GM12873 (cell line): ENCODE measurements around the gene EXTL1.

Source experiments
- TF ChIP-seq, protein P1 (sequence below): IDR thresholded peaks from 2 replicates; pipeline ENCODE4 v1.5.1; 2012; ENCODE audit warnings: low read depth, mild to moderate bottlenecking, moderate library complexity, low read length, control low read depth; ENCODE audit not compliant: insufficient read depth; ENCODE audit errors: missing control alignments

EXTL1 gene

DNA sequence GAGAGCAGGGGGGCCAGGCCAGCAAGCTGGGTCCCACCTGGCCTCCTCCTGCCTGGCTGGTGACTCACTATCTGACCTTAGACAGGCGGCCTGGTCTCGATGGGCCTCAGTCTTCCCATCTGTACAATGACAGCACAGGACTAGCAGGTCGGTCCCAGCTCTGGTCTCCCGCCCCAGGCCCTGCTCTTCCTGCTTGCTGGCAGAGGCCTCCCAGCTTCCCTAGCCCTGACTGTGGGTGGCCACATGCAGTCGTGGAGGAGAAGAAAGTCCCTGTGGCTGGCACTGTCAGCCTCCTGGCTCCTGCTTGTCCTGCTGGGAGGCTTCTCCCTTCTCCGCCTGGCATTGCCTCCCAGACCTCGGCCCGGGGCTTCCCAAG lies 817 bp downstream of the EXTL1 start:
- TF ChIP-seq, protein P1, sequence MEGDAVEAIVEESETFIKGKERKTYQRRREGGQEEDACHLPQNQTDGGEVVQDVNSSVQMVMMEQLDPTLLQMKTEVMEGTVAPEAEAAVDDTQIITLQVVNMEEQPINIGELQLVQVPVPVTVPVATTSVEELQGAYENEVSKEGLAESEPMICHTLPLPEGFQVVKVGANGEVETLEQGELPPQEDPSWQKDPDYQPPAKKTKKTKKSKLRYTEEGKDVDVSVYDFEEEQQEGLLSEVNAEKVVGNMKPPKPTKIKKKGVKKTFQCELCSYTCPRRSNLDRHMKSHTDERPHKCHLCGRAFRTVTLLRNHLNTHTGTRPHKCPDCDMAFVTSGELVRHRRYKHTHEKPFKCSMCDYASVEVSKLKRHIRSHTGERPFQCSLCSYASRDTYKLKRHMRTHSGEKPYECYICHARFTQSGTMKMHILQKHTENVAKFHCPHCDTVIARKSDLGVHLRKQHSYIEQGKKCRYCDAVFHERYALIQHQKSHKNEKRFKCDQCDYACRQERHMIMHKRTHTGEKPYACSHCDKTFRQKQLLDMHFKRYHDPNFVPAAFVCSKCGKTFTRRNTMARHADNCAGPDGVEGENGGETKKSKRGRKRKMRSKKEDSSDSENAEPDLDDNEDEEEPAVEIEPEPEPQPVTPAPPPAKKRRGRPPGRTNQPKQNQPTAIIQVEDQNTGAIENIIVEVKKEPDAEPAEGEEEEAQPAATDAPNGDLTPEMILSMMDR = no peak

DNA sequence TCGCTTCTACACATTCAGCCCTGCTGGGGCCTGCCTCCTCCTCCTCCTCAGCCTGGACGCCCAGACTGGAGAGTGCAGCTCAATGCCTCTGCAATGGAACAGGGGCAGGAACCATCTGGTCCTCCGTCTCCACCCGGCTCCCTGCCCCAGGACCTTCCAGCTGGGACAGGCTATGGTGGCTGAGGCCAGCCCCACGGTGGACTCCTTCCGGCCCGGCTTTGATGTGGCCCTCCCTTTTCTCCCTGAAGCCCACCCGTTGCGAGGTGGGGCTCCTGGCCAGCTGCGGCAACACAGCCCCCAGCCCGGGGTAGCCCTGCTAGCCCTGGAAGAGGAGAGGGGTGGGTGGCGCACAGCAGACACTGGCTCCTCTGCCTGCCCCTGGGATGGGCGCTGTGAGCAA lies 1.4 kb downstream of the EXTL1 start:
- TF ChIP-seq, protein P1 = no peak

DNA sequence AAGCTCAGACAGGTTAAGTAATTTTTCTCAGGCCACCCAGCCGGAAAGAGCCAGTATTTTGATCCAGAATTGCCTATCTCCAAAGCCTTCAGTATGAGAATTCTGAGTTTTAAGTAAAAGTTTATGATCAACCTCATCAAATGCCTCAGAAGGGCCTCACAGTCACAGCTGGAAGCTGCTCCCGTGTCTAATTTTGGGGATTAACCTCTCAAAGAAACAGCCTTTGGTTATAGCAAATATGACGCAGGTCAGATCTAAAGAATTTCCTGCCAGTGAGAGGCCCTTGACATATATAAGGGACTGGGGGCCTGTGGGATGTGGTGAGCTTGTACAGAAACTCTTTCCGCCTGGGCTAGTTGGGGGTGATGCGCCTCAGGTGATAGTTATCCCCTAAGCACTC lies 2.3 kb downstream of the EXTL1 start:
- TF ChIP-seq, protein P1 = no peak

DNA sequence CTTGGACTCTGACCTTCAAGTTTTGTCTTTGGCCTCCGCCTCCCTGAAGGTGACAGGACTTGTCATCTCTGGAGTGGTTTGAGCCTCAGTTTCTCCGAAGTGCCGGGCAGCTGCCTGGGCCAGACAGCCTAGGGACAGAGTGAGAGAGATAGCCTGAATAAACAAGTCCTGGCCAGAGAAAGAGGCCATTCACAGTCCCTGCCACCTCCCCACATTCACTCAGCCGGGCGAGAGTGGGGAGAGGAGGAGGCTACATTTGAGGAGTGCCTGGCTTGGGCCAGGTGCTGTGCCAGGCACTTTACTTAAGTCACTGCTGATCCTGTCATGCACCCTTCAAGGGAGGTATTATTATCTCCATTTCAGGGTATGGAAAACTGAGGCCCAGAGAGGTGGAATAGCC lies 3.5 kb downstream of the EXTL1 start:
- TF ChIP-seq, protein P1 = no peak

DNA sequence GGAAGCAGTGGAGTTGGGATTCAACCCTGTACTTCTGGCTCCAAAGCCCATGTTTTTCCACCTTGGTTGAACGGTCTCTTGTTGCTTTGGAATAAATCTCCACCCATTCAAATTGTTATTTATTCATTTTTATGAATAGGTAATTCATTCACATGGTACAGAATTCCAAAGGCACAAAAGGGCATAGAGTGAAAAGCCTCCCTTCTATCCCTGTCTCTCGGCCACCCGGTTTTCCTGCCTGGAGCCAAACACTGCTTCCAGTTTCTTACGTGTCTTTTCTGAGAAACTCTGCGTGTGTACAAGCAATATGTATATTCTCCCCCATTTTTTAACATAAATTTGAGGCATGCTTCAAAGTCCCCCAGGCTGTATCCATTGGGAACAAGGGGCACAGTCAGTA lies 3.9 kb downstream of the EXTL1 start:
- TF ChIP-seq, protein P1 = no peak

DNA sequence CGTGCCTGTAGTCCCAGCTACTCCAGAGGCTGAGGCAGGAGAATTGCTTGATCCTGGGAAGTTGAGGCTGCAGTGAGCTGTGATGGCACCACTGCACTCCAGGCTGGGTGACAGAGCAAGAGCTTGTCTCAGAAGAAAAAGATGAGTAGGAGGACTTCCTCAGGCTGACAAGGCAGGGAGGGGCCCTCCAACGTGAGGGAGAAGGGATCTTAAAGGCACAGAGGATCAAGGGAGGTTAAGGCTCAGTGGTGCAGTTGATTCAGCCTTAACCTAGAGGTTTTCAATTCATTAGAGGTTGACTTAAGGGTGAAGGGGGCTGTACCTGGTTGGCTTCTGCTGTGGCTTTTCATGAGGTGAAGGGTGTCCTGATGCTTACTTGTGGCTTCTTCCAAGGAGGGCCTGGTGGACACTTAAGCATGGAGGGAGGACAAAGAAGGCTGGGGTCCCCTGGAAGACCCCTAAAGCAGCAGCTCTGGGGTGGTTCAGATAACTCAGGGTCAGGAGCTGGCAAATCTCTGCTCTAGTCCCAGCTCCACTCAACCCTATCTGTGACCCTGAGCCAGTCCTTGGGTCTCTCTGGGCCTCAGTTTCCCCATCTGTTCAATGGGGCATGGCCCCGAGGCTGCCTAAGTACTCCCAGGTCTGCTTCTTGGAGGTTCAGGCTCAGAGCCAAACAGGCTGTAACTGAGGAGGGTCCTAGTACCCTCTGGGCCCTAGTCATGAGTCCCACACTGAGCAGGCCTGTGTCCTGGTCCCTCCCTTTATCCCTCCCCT lies 6.3 kb downstream of the EXTL1 start:
- TF ChIP-seq, protein P1 = no peak

DNA sequence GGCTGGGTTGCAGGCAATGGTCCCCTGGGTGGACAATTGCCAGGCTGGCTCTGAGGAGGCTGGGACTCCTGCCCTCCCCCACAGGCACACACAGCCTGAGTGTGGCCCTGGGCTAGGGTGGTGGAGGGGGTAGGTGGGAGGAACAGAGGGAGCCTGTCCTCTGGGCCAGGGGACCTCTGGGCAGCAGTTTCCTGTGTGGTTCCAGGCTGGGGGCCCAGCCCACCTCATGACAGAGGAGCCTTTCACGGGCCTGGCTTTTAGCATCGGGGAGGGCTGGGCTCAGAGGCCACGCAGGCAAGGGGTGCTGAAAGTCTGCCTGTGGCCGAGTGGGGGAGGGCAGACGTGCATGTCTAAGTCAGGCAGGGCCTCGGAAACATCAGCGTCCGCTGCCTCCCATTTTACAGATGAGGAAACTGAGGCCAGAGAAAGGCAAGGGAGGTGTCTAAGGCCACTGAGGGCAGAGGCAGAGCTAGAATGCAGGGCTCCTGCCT lies 7.0 kb downstream of the EXTL1 start:
- TF ChIP-seq, protein P1 = no peak
